OCI-LY7 (cell line): ENCODE results near the gene RAB37. TPM values are rescaled to one million over a fixed set of nuclear protein-coding genes. Genes with fewer than 3 reads are reported as not detected.

Source experiments
- BruUV-seq: library from RNA; stranded (reverse); fragments of 400-500 nt; replicated peaks from 2 replicates; lab custom pipeline; 2021; lab: Mats Ljungman, UMichigan
- CTCF ChIA-PET: fragments of 300-600 bp; sonication (Branson Sonifier 250); formaldehyde crosslinking; loops from one replicate; lab custom pipeline; 2022; ENCODE audit warnings: antibody characterized with exemption; ENCODE audit not compliant: unreplicated experiment; lab: Charles Lee
- POLR2A ChIA-PET: fragments of 300-600 bp; sonication (Branson Sonifier 250); formaldehyde crosslinking; loops from one replicate; lab custom pipeline; 2022; ENCODE audit warnings: antibody characterized with exemption; lab: Charles Lee
- DNase-seq: peaks from one replicate; pipeline ENCODE4 v3.0.0-alpha.2; 2015; ENCODE audit warnings: low spot score
- H2AFZ ChIP-seq: fragments of 200-600 bp; sonication (generic), shearing (Covaris generic); 2 replicates; pipeline ENCODE4 v1.6.1; 2014; ENCODE audit warnings: mild to moderate bottlenecking, antibody characterized with exemption, low read length, moderate library complexity
- H3K27ac ChIP-seq: fragments of 200-600 bp; sonication (generic); 2 replicates; pipeline ENCODE4 v1.5.1; 2014; ENCODE audit warnings: mixed run types, low read depth, mild to moderate bottlenecking, moderate library complexity, low read length, inconsistent platforms; ENCODE audit not compliant: poor library complexity, severe bottlenecking
- H3K36me3 ChIP-seq: fragments of 200-600 bp; sonication (generic); 2 replicates; pipeline ENCODE4 v1.6.1; 2014; ENCODE audit warnings: mild to moderate bottlenecking, antibody characterized with exemption, low read length, moderate library complexity, mixed read lengths; ENCODE audit not compliant: insufficient read depth
- H3K4me1 ChIP-seq: fragments of 200-600 bp; sonication (generic); 2 replicates; pipeline ENCODE4 v1.5.1; 2014; ENCODE audit warnings: mild to moderate bottlenecking, low read length; ENCODE audit not compliant: insufficient read depth, poor library complexity, severe bottlenecking
- H3K4me2 ChIP-seq: fragments of 200-600 bp; sonication (generic); 2 replicates; pipeline ENCODE4 v1.6.1; 2014; ENCODE audit warnings: mild to moderate bottlenecking, low read length
- H3K4me3 ChIP-seq: fragments of 200-600 bp; sonication (generic); 2 replicates; pipeline ENCODE4 v1.5.1; 2014; ENCODE audit warnings: mild to moderate bottlenecking, low read depth, low read length; ENCODE audit not compliant: poor library complexity, severe bottlenecking
- H3K79me2 ChIP-seq: fragments of 200-600 bp; sonication (generic); 2 replicates; pipeline ENCODE4 v1.6.1; 2016; ENCODE audit warnings: low read depth, mild to moderate bottlenecking, low read length, moderate library complexity, mixed read lengths; ENCODE audit not compliant: insufficient read depth
- H3K9me2 ChIP-seq: fragments of 200-600 bp; sonication (generic); 2 replicates; pipeline ENCODE4 v1.6.1; 2016; ENCODE audit warnings: mild to moderate bottlenecking, low read length, mixed read lengths; ENCODE audit not compliant: insufficient read depth
- H3K9me3 ChIP-seq: fragments of 200-600 bp; sonication (generic); 2 replicates; pipeline ENCODE4 v1.6.1; 2014; ENCODE audit warnings: mild to moderate bottlenecking, mixed run types, low read length, mixed read lengths
- H4K20me1 ChIP-seq: fragments of 200-600 bp; sonication (generic); 2 replicates; pipeline ENCODE4 v1.6.1; 2014; ENCODE audit warnings: mild to moderate bottlenecking, antibody characterized with exemption, low read length, moderate library complexity, mixed read lengths; ENCODE audit not compliant: insufficient read depth
- EZH2phosphoT487 ChIP-seq: fragments of 200-600 bp; sonication (generic); IDR thresholded peaks from 2 replicates; pipeline ENCODE4 v1.6.1; 2018; ENCODE audit warnings: low read depth, borderline replicate concordance, mild to moderate bottlenecking, mixed run types, antibody characterized with exemption, low read length, moderate library complexity, mixed read lengths
- intact Hi-C: fragments of 100-400 bp; cut with micrococcal nuclease; formaldehyde crosslinking; loops from one replicate; pipeline ENCODE4 v1.10.0; 2022; ENCODE audit not compliant: unreplicated experiment
- total RNA-seq, 2 experiments: library from RNA; depleted of rRNA in 1 of 2; stranded (reverse); fragments of >200 nt in 1 of 2; shearing (Covaris generic) in 1 of 2; gene quantifications; 2 replicates each; pipeline ENCODE4 v1.2.3, GENCODE V29; 2014 to 2022
- TF ChIP-seq, protein P1 (sequence below): fragments of 200-600 bp; sonication (generic); conservative IDR thresholded peaks from 2 replicates; pipeline ENCODE4 v1.5.1; 2014; ENCODE audit warnings: mild to moderate bottlenecking, antibody characterized with exemption, low read length, moderate library complexity, mixed read lengths

The RAB37 gene
- total RNA-seq, 2 experiments from 2014 or later: 6.3 to 12.7 TPM

DNA sequence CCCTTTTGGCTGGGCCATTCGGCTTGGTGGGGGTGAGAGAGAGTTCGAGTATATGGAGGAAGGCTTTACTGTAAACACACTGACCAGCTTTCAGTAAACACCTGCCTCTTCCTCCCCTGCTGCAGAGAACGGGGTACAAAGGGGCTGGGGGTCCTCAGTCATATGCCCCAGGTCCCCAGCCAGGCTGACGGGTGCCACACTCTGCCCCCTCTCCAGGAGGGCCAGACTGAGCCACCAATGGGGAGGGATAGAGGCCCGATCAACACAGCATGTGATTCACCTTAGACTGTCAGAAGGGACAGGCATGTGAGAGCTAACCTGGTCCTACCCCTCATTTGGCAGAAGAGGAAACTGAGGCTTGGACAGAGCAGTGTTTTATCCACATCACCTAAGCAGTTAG is 24.4 kb downstream of the RAB37 start:
- no peaks in the 10 kb centered on the region for H3K9me2 ChIP-seq
- no peak overlapping the region for H3K4me3 ChIP-seq
- H3K9me3 ChIP-seq: no peaks in the 10 kb centered on the region
- BruUV-seq: no TSS peak
- no peak overlapping the region for H2AFZ ChIP-seq
- DNase-seq: no peak
- TF ChIP-seq EZH2phosphoT487: no peak
- TF ChIP-seq, protein P1, sequence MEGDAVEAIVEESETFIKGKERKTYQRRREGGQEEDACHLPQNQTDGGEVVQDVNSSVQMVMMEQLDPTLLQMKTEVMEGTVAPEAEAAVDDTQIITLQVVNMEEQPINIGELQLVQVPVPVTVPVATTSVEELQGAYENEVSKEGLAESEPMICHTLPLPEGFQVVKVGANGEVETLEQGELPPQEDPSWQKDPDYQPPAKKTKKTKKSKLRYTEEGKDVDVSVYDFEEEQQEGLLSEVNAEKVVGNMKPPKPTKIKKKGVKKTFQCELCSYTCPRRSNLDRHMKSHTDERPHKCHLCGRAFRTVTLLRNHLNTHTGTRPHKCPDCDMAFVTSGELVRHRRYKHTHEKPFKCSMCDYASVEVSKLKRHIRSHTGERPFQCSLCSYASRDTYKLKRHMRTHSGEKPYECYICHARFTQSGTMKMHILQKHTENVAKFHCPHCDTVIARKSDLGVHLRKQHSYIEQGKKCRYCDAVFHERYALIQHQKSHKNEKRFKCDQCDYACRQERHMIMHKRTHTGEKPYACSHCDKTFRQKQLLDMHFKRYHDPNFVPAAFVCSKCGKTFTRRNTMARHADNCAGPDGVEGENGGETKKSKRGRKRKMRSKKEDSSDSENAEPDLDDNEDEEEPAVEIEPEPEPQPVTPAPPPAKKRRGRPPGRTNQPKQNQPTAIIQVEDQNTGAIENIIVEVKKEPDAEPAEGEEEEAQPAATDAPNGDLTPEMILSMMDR: no peak
- ChIA-PET CTCF (interaction anchor here (0.6 kb wide), 1 partner anchor 71 kb away, joined by 3 read pairs; no protein-coding TSS in a partner anchor), POLR2A (interaction anchor here (0.5 kb wide), 1 partner anchor 11 kb away, joined by 5 read pairs; no protein-coding TSS in a partner anchor)
- H3K4me2 ChIP-seq: no peak overlapping the region
- H3K79me2 ChIP-seq: peaks cover 4% of the 10 kb centered on the region; the same call in 1 of the 2 replicates
- no peak overlapping the region for H3K27ac ChIP-seq
- peaks cover 24% of the 10 kb centered on the region for H3K36me3 ChIP-seq
- H3K4me1 ChIP-seq: peaks cover 19% of the 10 kb centered on the region
- H4K20me1 ChIP-seq: peaks cover 9% of the 10 kb centered on the region; the same call in 1 of the 2 replicates
- intact Hi-C loops: no loop called here

DNA sequence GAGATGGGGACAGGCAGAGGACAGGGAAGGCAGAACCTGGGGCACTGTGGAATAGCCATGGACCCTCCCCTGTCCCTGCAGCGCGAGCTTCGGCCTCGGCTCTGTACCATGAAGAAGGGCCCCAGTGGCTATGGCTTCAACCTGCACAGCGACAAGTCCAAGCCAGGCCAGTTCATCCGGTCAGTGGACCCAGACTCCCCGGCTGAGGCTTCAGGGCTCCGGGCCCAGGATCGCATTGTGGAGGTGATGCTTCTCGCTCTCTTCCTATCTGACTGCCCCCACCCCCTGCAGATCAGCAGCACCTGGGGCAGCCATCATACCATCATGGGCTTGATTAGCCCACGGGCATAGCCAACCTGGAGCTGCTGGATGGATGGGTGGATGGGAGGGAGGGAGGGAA is 24.9 kb downstream of the RAB37 start:
- H3K79me2 ChIP-seq: no peaks in the 10 kb centered on the region; the same call in 1 of the 2 replicates
- H3K27ac ChIP-seq: no peak overlapping the region

More for the DNA sequence above, 24.9 kb downstream of the RAB37 start:
- H4K20me1 ChIP-seq: peaks cover 5% of the 10 kb centered on the region; the same call in 1 of the 2 replicates
- TF ChIP-seq EZH2phosphoT487: no peak
- TF ChIP-seq, protein P1: no peak
- H3K4me2 ChIP-seq: no peak overlapping the region
- H3K4me1 ChIP-seq: peaks cover 19% of the 10 kb centered on the region
- DNase-seq: no peak
- H3K4me3 ChIP-seq: no peak overlapping the region
- POLR2A ChIA-PET: interaction anchor here (0.9 kb wide), 1 partner anchor 11 kb away, joined by 3 read pairs; no protein-coding TSS in a partner anchor
- no peaks in the 10 kb centered on the region for H3K9me2 ChIP-seq
- no TSS peak for BruUV-seq
- peaks cover 25% of the 10 kb centered on the region for H3K36me3 ChIP-seq
- no peaks in the 10 kb centered on the region for H3K9me3 ChIP-seq
- H2AFZ ChIP-seq: no peak overlapping the region
- intact Hi-C loops: no loop called here
- CTCF ChIA-PET: interaction anchor here (0.6 kb wide), 1 partner anchor 70 kb away, joined by 3 read pairs; no protein-coding TSS in a partner anchor
